Colonic mucosa (tissue), 4 donors: ENCODE measurements around the gene EOGT. TPM values are rescaled to one million over a fixed set of nuclear protein-coding genes. Genes with fewer than 3 reads are reported as not detected.

Source experiments
- DNase-seq: peaks from one replicate; pipeline ENCODE4 v3.0.0-alpha.2; 2020
- H3K27ac ChIP-seq: fragments of 200-600 bp; one replicate; pipeline ENCODE4 v1.8.0; 2021
- H3K27me3 ChIP-seq: fragments of 200-600 bp; one replicate; pipeline ENCODE4 v1.8.0; 2021
- H3K36me3 ChIP-seq: fragments of 200-600 bp; one replicate; pipeline ENCODE4 v1.8.0; 2021
- H3K4me1 ChIP-seq: fragments of 200-600 bp; one replicate; pipeline ENCODE4 v1.8.0; 2021; ENCODE audit warnings: mild to moderate bottlenecking
- H3K4me3 ChIP-seq: fragments of 200-600 bp; one replicate; pipeline ENCODE4 v1.8.0; 2021
- H3K9ac ChIP-seq, 2 donors: one replicate each; pipeline ENCODE4 v1.7.0; 2013; ENCODE audit warnings: control low read depth in 2 of 2, low read depth in 2 of 2, low read length in 2 of 2
- H3K9me3 ChIP-seq: fragments of 200-600 bp; one replicate; pipeline ENCODE4 v1.8.0; 2021
- intact Hi-C: fragments of 100-400 bp; cut with DNase I; formaldehyde crosslinking; loops from one replicate; pipeline ENCODE4 v1.14.1; 2022
- total RNA-seq, 2 donors: library from RNA; stranded (reverse); fragmentation: NEBNext Ultra II Directional in 1 of 2; extraction: Animal tissue kit (Norgen Biotek cat#: 25700) in 1 of 2; gene quantifications; one replicate each; pipeline ENCODE4 v1.2.1, GENCODE V29; 2021
- TF ChIP-seq, protein P1 (sequence below): fragments of 200-600 bp; IDR thresholded peaks from one replicate; pipeline ENCODE4 v1.8.0; 2022; ENCODE audit warnings: antibody characterized with exemption, mild to moderate bottlenecking
- donor health status: healthy.
- donor health status: DM: no; HTN: no; CAD: no.
- donor health status: DM: no; HTN: no; CAD: no.

EOGT gene
- total RNA-seq, 2 donors from 2014 or later: 9.1 to 13.2 TPM

DNA sequence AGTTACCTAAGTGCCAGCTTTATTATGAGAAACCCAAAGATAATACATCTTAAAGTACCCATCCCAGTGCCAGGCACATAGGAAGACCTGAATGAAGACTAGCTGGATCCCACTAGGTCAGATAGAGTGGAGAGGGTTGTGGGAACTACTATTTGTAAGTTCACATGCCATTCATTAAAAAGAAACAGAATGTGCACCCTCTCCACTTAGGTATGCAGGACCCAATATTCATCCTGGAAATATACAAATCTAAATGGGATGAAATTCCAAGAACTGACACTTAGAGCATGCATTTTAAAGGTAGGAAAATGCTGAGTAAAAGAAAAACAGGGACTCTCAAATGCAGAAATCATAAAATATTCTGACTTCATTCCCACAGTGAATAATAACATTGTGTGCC is 14.3 kb downstream of the EOGT start:
- no peak overlapping the region for H3K9ac ChIP-seq
- no peak overlapping the region for H3K4me3 ChIP-seq
- H3K27ac ChIP-seq: no peak overlapping the region
- no peaks in the 10 kb centered on the region for H3K4me1 ChIP-seq
- no peak for DNase-seq
- intact Hi-C loops: no loop called here
- TF ChIP-seq, protein P1, sequence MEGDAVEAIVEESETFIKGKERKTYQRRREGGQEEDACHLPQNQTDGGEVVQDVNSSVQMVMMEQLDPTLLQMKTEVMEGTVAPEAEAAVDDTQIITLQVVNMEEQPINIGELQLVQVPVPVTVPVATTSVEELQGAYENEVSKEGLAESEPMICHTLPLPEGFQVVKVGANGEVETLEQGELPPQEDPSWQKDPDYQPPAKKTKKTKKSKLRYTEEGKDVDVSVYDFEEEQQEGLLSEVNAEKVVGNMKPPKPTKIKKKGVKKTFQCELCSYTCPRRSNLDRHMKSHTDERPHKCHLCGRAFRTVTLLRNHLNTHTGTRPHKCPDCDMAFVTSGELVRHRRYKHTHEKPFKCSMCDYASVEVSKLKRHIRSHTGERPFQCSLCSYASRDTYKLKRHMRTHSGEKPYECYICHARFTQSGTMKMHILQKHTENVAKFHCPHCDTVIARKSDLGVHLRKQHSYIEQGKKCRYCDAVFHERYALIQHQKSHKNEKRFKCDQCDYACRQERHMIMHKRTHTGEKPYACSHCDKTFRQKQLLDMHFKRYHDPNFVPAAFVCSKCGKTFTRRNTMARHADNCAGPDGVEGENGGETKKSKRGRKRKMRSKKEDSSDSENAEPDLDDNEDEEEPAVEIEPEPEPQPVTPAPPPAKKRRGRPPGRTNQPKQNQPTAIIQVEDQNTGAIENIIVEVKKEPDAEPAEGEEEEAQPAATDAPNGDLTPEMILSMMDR: no peak
- H3K36me3 ChIP-seq: no peaks in the 10 kb centered on the region
- no peaks in the 10 kb centered on the region for H3K9me3 ChIP-seq
- no peaks in the 10 kb centered on the region for H3K27me3 ChIP-seq

DNA sequence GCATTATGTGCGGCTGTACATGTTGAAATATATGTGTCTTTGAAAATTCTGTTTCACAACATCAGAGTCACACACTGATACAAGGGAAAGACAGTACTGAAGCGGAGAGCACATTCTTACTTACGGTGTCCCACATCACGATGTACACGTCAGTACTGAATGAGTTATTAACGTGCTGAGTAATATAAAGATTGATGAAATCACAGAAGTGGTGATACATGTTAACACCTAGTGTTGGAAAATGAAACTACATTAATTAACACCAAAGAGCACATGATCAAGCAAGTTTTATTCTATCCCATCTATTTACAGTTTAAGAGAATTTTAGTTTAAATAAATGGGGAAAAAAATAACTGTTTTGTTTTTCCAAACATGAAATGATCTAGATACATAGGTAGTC is 15.6 kb downstream of the EOGT start:
- Histone ChIP-seq H3K27ac (no peak overlapping the region), H3K4me1 (no peaks in the 10 kb centered on the region), H3K4me3 (no peak overlapping the region), H3K36me3 (no peaks in the 10 kb centered on the region), H3K27me3 (no peaks in the 10 kb centered on the region), H3K9me3 (no peaks in the 10 kb centered on the region), H3K9ac (no peak overlapping the region)
- intact Hi-C loops: no loop called here
- no peak for DNase-seq
- TF ChIP-seq, protein P1: no peak

DNA sequence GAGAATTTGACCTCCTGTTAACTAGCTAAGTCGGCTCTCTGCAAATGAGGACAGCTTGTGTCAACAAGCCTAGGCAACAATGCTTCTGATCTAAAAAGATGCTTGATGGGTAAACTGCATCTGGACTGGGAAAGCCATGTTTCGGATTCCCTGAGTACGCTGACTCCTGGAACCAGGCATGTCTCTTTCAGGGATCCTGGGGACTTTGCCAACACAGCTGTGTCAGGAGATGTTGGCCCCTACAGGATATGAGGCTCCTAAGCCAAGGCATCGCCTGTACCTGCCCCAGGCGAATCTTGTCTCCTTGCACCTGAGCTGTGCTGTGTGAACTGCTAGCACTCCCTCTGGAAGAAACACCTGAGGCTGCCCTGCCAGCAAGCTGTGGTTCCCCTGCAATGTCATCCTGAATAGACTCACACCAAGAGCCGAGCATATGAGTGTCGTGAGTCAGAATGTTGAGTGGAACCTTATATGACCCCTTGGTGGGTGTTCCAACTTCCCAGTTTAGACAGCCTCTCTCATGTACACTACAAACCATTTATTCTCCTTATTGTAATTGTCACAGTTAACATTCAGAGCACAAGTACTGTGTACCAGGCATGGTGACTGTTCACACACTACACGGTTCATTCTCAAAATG is 17.0 kb downstream of the EOGT start:
- TF ChIP-seq, protein P1: no peak
- intact Hi-C loops: no loop called here
- H3K9ac ChIP-seq: no peak overlapping the region
- H3K27ac ChIP-seq: no peak overlapping the region
- H3K4me3 ChIP-seq: no peak overlapping the region
- no peak for DNase-seq
- no peaks in the 10 kb centered on the region for H3K27me3 ChIP-seq
- no peaks in the 10 kb centered on the region for H3K4me1 ChIP-seq
- H3K9me3 ChIP-seq: no peaks in the 10 kb centered on the region
- no peaks in the 10 kb centered on the region for H3K36me3 ChIP-seq

DNA sequence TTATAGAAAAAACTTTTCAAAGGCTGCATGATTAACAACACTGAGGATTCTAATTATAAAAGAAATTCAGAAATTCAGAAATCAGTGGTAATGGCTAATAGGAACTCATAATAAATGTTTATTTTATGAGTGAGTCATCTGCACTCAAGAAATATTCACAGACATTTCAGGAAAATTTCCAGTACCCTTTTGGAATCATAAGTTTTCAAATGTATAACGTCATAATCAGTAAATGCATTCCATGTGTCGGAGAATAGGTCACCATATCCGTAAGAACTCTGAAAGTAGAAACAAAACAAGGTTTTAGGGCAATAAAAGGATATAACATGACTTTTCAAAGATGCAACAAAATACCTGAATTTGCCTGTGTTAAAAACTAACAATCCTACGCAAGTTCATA is 24.7 kb downstream of the EOGT start:
- Histone ChIP-seq H3K4me3 (no peak overlapping the region), H3K4me1 (no peaks in the 10 kb centered on the region), H3K27ac (no peak overlapping the region), H3K36me3 (no peaks in the 10 kb centered on the region), H3K9me3 (no peaks in the 10 kb centered on the region), H3K9ac (no peak overlapping the region), H3K27me3 (no peaks in the 10 kb centered on the region)
- TF ChIP-seq, protein P1: no peak
- DNase-seq: no peak
- intact Hi-C loops: no loop called here

DNA sequence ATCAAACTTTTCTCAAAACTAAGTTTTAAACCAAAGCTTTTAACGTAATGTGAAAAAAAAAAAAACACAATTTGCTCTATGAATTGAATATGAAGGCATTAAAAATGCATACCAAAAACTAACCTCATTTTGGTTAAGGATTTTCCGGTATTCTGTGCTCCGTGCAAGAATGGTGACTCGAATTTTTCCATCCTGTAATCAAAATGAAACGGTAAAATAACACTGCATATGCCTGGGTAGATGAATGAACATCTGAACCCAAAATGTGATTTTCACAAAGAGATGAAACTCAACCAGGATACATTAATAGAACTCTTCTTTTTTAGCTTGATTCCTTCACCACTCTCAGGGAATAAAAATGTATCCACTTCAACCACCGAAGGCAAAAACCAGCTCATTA is 26.2 kb downstream of the EOGT start:
- no peak overlapping the region for H3K27ac ChIP-seq
- intact Hi-C loops: no loop called here
- no peaks in the 10 kb centered on the region for H3K27me3 ChIP-seq
- TF ChIP-seq, protein P1: no peak
- H3K9me3 ChIP-seq: no peaks in the 10 kb centered on the region
- no peak for DNase-seq
- no peak overlapping the region for H3K4me3 ChIP-seq
- H3K36me3 ChIP-seq: no peaks in the 10 kb centered on the region
- H3K9ac ChIP-seq: no peak overlapping the region
- H3K4me1 ChIP-seq: no peaks in the 10 kb centered on the region
